IPS-18c (cell line): ENCODE measurements around the gene DNAJC16.
A peak's percentile ranks its signal among the peaks of the same experiment; 100 is the strongest.

Experiments used
- H3K4me3 ChIP-seq: 2 replicates; pipeline ENCODE4 v1.7.0; 2013; ENCODE audit warnings: low read depth, mild to moderate bottlenecking, low read length, moderate library complexity; ENCODE audit not compliant: insufficient read depth
- H3K9me3 ChIP-seq: one replicate; pipeline ENCODE4 v1.6.1; 2013; ENCODE audit warnings: mild to moderate bottlenecking, low read length, moderate library complexity; ENCODE audit not compliant: control insufficient read depth, insufficient read depth

The DNAJC16 gene

GRCh38 chr1:15523104-15524020 lies 3.3 kb upstream of the DNAJC16 start:
- H3K4me3 ChIP-seq, result peak overlapping the region; percentile 50
- peaks cover 2% of the 10 kb centered on the region for H3K9me3 ChIP-seq

GRCh38 chr1:15524021-15524282 lies 2.7 kb upstream of the DNAJC16 start, which contains the start of gene CASP9:
TSS of gene CASP9 (minus strand) at chr1:15524215. CDS start at chr1:15524200, 15 bp downstream.
- peak within 1 kb of the TSS; percentile 83 for H3K4me3 ChIP-seq
- H3K9me3 ChIP-seq, result peaks cover 2% of the 10 kb centered on the region

DNA sequence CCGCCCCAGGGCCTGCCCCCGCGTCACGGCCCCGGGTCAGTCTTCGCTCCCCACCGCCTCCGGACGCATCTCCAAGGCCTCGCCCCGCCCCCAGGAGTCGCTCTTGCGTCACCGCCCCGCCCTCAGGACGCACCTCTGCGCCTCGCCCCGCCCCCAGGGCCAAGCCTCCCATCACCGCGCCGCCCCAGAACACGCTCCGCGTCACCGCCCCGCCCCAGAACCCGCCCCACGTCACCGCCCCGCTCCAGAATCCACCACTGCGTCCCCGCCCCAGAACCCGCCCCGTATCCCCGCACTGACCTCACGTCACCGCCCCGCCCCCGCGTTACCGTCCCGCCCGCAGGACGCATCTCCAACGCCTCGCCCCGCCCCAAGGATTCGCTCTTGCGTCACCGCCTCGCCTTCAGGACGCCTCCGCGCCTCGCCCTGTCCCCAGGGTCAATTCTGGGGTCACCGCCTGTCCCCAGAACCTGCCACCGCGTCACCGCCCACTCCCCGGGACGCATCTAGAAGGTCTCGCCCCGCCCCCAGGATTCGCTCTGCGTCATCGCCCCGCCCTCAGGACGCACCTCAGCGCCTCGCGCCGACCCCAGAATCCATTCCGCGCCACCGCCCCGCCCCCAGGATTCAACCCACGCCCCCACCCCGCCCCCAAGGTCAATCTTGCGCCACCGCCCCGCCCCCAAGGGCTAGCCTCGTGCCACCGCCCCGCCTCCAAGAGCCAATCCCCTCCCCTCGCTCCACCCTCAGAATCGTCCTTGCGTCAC lies 2.2 kb upstream of the DNAJC16 start:
- peak overlapping the region; percentile 83 for H3K4me3 ChIP-seq

GRCh38 chr1:15525050-15526020 lies 1.3 kb upstream of the DNAJC16 start:
- Histone ChIP-seq H3K9me3 (peaks cover 2% of the 10 kb centered on the region), H3K4me3 (peak overlapping the region; percentile 71)

More for the DNA sequence above, 2.2 kb upstream of the DNAJC16 start:
- peaks cover 2% of the 10 kb centered on the region for H3K9me3 ChIP-seq

DNA sequence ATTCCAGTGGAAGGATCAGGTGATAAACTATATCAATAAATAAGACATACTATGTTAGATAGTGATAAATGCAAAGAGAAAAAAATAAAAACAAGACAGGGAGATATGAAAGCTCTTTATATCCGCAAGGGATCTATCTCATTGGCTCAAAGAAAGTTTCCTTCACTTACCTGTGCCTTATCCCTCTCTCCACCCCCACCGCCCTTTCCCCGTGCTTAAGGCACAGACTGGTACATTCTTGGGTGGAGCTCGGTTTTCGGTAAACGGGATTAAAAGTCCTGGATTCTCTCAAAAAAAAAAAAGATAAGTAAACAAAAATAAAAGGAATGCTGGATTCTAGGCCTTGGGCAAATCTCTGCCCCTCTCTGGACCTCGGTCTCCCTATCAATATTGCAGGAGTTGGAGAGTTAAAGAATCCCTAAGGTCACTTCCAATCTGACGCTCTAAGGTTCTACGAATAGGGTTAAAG lies 593 bp upstream of the DNAJC16 start:
- Histone ChIP-seq H3K9me3 (peaks cover 2% of the 10 kb centered on the region), H3K4me3 (peak overlapping the region; percentile 20; the same call in 1 of the 2 replicates)

GRCh38 chr1:15531003-15531402 lies 4.4 kb downstream of the DNAJC16 start:
- H3K9me3 ChIP-seq, result no peaks in the 10 kb centered on the region

GRCh38 chr1:15531682-15532081 lies 5.0 kb downstream of the DNAJC16 start:
- Histone ChIP-seq H3K4me3 (no peak overlapping the region), H3K9me3 (no peaks in the 10 kb centered on the region)

More at GRCh38 chr1:15531003-15531402, 4.4 kb downstream of the DNAJC16 start:
- H3K4me3 ChIP-seq, result no peak overlapping the region

GRCh38 chr1:15538771-15539170 lies 12.1 kb downstream of the DNAJC16 start:
- Histone ChIP-seq H3K4me3 (no peak overlapping the region), H3K9me3 (no peaks in the 10 kb centered on the region)

- H3K4me3 ChIP-seq, result no peak overlapping the region
- H3K9me3 ChIP-seq, result no peaks in the 10 kb centered on the region
These were observed 13.5 kb downstream of the DNAJC16 start for GRCh38 chr1:15540186-15540585.

- H3K4me3 ChIP-seq, result no peak overlapping the region
- H3K9me3 ChIP-seq, result no peaks in the 10 kb centered on the region
These were observed 14.7 kb downstream of the DNAJC16 start for GRCh38 chr1:15541231-15541792.

GRCh38 chr1:15542388-15543250 lies 16.0 kb downstream of the DNAJC16 start:
- no peaks in the 10 kb centered on the region for H3K9me3 ChIP-seq
- H3K4me3 ChIP-seq, result no peak overlapping the region

- H3K4me3 ChIP-seq, result no peak overlapping the region
- no peaks in the 10 kb centered on the region for H3K9me3 ChIP-seq
These were observed 16.6 kb downstream of the DNAJC16 start for GRCh38 chr1:15543251-15543588.

- H3K4me3 ChIP-seq, result no peak overlapping the region
These were observed 17.2 kb downstream of the DNAJC16 start for GRCh38 chr1:15543589-15544568.

GRCh38 chr1:15546641-15547040 lies 20.0 kb downstream of the DNAJC16 start:
- H3K9me3 ChIP-seq, result no peaks in the 10 kb centered on the region
- H3K4me3 ChIP-seq, result no peak overlapping the region

More at GRCh38 chr1:15543589-15544568, 17.2 kb downstream of the DNAJC16 start:
- H3K9me3 ChIP-seq, result no peaks in the 10 kb centered on the region

GRCh38 chr1:15550573-15550972 lies 23.9 kb downstream of the DNAJC16 start:
- Histone ChIP-seq H3K9me3 (no peaks in the 10 kb centered on the region), H3K4me3 (no peak overlapping the region)
